Upper lobe of left lung (tissue), 6 donors: Measurements from ENCODE around the gene LRRC74A. TPM values are rescaled to one million over a fixed set of nuclear protein-coding genes. Genes with fewer than 3 reads are reported as not detected.

Source experiments
- ATAC-seq, 2 donors: fragments of 200-7000 bp; cut with Tn5 transposase; one replicate each; pipeline ENCODE4 v1.9.1; 2022; ENCODE audit warnings: mild to moderate bottlenecking in 2 of 2, moderate library complexity in 2 of 2; ENCODE audit not compliant: low FRiP score in 2 of 2
- DNase-seq, 2 donors: peaks; one replicate each; pipeline ENCODE4 v3.0.0-alpha.2; 2019 to 2020
- H3K27ac ChIP-seq, 4 donors: fragments of 200-600 bp; sonication (generic); one replicate each; pipeline ENCODE4 v1.5.1; 2016 to 2019
- H3K27me3 ChIP-seq, 4 donors: fragments of 200-600 bp; sonication (generic); one replicate each; pipeline ENCODE4 v1.5.1; 2017 to 2019
- H3K36me3 ChIP-seq, 4 donors: fragments of 200-600 bp; sonication (generic); one replicate each; pipeline ENCODE4 v1.5.1; 2016 to 2019
- H3K4me1 ChIP-seq, 4 donors: fragments of 200-600 bp; sonication (generic); one replicate each; pipeline ENCODE4 v1.5.1; 2018 to 2019
- H3K4me3 ChIP-seq, 4 donors: fragments of 200-600 bp; sonication (generic); one replicate each; pipeline ENCODE4 v1.5.1; 2017 to 2019; ENCODE audit warnings: mild to moderate bottlenecking in 2 of 4, moderate library complexity in 1 of 4
- H3K9me3 ChIP-seq, 4 donors: fragments of 200-600 bp; sonication (generic); one replicate each; pipeline ENCODE4 v1.5.1; 2018 to 2019
- EP300 ChIP-seq, 4 donors: sonication (generic); formaldehyde crosslinking; IDR thresholded peaks; one replicate each; pipeline ENCODE4 v1.5.1; 2017; ENCODE audit warnings: antibody characterized with exemption in 4 of 4, control low read depth in 2 of 4
- POLR2A ChIP-seq, 4 donors: fragments of 450-650 bp; IDR thresholded peaks; one replicate each; pipeline ENCODE4 v1.5.1; 2016 to 2017; ENCODE audit warnings: antibody characterized with exemption in 4 of 4, mild to moderate bottlenecking in 2 of 4
- POLR2AphosphoS5 ChIP-seq, 2 donors: sonication (generic); formaldehyde crosslinking; IDR thresholded peaks; one replicate each; pipeline ENCODE4 v1.5.1; 2017; ENCODE audit warnings: antibody characterized with exemption in 2 of 2
- WGBS, 2 donors: methylation state at CpG; one replicate each; pipeline ENCODE4 v1.1.5; 2017 to 2018; 5-methylcytosine and 5-hydroxymethylcytosine counted together
- total RNA-seq, 6 donors: library from RNA; depleted of rRNA in 4 of 6; stranded (reverse); fragments of >200 nt in 4 of 6; gene quantifications; one replicate each; pipeline versions ENCODE4 v1.1.0 to v1.2.1, GENCODE V29; 2016 to 2021
- TF ChIP-seq, protein P1 (sequence below), 6 experiments: fragments of 450-650 bp in 4 of 6; fragments of 200-600 bp in 2 of 6; sonication (generic) in 2 of 6; IDR thresholded peaks; one replicate each; pipeline ENCODE4 v1.5.1; 2016 to 2019; ENCODE audit warnings: antibody characterized with exemption in 6 of 6
- donor health status: DM: no; HTN: no; CAD: no; lungs with moderate emphysema.
- donor health status: DM: no; HTN: yes; CAD: no; lungs with severe emphysema.

The LRRC74A gene
- total RNA-seq, 6 donors from 2014 or later = not detected

DNA sequence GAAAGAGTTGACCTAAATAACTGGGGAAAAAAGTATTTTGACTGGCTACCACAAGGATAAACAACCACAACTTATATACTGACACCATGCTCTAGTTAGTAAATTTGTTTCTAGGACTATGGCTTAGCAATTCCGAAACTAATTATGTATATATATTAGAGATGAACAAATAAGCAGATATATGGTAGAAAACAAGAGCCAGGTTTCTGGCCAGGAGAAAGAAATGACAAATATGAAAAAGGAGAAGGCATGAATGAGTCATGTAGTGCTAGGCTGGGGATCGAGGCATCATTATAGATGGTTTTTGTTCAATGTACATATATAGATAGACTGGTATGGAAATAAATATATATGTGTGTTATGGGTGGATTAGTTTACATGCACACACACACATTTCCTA, 5.5 kb upstream of the LRRC74A start:
- H3K4me3 ChIP-seq = no peak overlapping the region
- H3K27me3 ChIP-seq = no peaks in the 10 kb centered on the region
- ATAC-seq = no peak
- no peak for DNase-seq
- no peaks in the 10 kb centered on the region for H3K9me3 ChIP-seq
- no peaks in the 10 kb centered on the region for H3K36me3 ChIP-seq
- no peak overlapping the region for H3K27ac ChIP-seq
- TF ChIP-seq POLR2AphosphoS5 (IDR thresholded peaks at IDR 0.05) (no peak), EP300 (IDR thresholded peaks at IDR 0.05) (no peak), POLR2A (IDR thresholded peaks at IDR 0.05) (no peak)
- TF ChIP-seq, protein P1, sequence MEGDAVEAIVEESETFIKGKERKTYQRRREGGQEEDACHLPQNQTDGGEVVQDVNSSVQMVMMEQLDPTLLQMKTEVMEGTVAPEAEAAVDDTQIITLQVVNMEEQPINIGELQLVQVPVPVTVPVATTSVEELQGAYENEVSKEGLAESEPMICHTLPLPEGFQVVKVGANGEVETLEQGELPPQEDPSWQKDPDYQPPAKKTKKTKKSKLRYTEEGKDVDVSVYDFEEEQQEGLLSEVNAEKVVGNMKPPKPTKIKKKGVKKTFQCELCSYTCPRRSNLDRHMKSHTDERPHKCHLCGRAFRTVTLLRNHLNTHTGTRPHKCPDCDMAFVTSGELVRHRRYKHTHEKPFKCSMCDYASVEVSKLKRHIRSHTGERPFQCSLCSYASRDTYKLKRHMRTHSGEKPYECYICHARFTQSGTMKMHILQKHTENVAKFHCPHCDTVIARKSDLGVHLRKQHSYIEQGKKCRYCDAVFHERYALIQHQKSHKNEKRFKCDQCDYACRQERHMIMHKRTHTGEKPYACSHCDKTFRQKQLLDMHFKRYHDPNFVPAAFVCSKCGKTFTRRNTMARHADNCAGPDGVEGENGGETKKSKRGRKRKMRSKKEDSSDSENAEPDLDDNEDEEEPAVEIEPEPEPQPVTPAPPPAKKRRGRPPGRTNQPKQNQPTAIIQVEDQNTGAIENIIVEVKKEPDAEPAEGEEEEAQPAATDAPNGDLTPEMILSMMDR (IDR thresholded peaks at IDR 0.05) = no peak
- 87 to 94% methylated on average over 2 of the region's 2 CpGs for WGBS, 2 donors
- H3K4me1 ChIP-seq = no peaks in the 10 kb centered on the region

DNA sequence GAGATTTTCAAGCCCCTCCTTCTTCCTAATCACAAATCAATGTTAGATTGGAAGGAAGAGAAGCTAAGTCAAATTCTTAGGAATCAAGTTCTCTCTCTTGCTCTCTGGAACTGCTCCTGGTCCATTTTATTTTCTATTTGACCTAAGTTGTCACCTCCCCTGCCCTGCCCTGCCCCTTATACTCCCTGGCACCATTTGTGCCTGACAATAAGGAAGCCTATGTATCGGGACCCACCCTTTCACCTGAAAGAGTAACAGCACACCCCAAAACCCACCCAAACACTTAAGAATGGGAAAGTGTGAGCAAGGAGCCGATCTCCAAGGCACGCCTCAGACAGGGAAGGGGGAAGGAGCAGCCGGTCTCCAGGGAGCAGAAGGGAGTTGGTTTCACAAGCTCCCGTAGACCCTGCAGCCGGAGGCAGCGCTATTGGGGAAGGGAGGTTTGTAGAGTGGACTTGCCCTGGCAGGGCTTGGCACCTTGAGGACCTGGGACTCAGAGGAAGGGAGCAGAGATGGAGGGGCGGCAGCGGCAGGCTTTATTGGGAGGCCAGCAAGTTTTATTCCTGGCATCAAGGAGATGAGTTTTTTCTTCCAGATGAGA, 1.6 kb downstream of the LRRC74A start:
- DNase-seq = no peak
- TF ChIP-seq EP300 (IDR thresholded peaks at IDR 0.05) (no peak), POLR2AphosphoS5 (IDR thresholded peaks at IDR 0.05) (no peak), POLR2A (IDR thresholded peaks at IDR 0.05) (no peak)
- TF ChIP-seq, protein P1 (IDR thresholded peaks at IDR 0.05) = no peak
- WGBS, 2 donors = 79 to 80% methylated on average over 9 of the region's 9 CpGs

DNA sequence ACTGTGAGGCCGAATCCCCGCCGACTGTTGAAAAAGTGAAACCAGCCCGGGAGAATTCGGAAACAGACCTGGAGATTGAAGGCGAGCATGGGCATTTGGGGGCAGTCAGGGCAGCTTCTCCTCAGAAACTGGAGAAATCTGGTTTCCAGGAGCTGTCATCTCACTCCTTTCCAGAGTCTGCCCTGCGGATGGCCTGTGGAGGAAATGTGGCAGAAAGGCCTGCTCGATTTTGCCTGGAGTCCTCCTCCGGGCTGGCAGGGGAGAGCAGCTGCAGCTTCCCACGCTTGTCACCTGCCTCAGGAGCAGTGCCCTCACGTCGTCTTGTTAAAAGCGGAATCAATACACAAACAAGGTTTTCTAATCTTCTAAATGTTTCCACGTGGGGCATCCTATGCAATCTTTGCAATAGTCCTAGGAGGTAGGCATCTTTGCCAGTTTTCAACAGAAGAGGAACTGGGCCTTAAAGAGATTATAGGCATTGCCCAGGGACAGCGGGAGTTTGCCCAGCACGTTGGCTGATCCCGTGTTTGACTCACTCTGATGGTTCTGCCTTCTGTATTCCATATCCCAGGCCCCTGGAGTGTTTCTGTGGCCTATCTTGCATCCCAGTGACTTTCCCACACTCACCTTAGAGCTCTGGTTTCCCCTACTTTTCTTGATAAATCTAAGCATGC, 2.3 kb downstream of the LRRC74A start:
- DNase-seq = no peak
- Histone ChIP-seq H3K27ac (peak overlapping the region in 2 of 4 donors; percentile 35 to 57), H3K27me3 (no peaks in the 10 kb centered on the region), H3K9me3 (no peaks in the 10 kb centered on the region), H3K4me3 (peak overlapping the region in 2 of 4 donors; percentile 10 to 12), H3K36me3 (no peaks in the 10 kb centered on the region), H3K4me1 (no peaks in the 10 kb centered on the region)
- ATAC-seq = peak in 1 of 2 donors; percentile 3
- TF ChIP-seq, protein P1 (IDR thresholded peaks at IDR 0.05) = no peak
- TF ChIP-seq POLR2AphosphoS5 (IDR thresholded peaks at IDR 0.05) (no peak), EP300 (IDR thresholded peaks at IDR 0.05) (no peak)
- WGBS, 2 donors = 80 to 83% methylated on average over 17 of the region's 17 CpGs

More for the DNA sequence above, 1.6 kb downstream of the LRRC74A start:
- Histone ChIP-seq H3K4me3 (peak overlapping the region in 2 of 4 donors; percentile 10 to 12), H3K27me3 (no peaks in the 10 kb centered on the region), H3K9me3 (no peaks in the 10 kb centered on the region), H3K27ac (peak overlapping the region in 2 of 4 donors; percentile 35 to 57), H3K4me1 (no peaks in the 10 kb centered on the region), H3K36me3 (no peaks in the 10 kb centered on the region)
- peak in 1 of 2 donors; percentile 58 for ATAC-seq

DNA sequence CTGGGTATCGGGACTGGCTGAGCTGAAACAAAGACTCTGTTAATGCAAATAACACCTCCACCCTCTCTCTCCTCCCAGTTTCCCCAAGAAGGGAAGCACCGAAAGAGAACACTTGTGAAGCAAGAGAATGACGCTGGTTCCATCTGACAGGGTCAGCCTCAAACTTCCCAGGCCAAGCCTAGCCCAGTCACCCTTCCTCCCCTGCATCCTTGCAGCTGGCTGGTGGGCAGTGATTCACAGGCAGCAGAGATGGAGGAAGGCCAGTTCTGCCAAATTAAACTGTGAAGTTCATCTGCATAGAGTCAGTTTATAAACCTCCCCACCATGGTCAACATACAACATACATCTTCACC, 2.8 kb downstream of the LRRC74A start:
- H3K27me3 ChIP-seq = no peaks in the 10 kb centered on the region
- ATAC-seq = peak in 1 of 2 donors; percentile 70
- H3K9me3 ChIP-seq = no peaks in the 10 kb centered on the region
- peak in 1 of 2 donors; percentile 51 for DNase-seq
- 76 to 79% methylated on average over 3 of the region's 3 CpGs for WGBS, 2 donors
- peak overlapping the region in 2 of 4 donors; percentile 53 to 66 for H3K27ac ChIP-seq
- H3K4me3 ChIP-seq = no peak overlapping the region
- peak in 1 of 4 donors; percentile 5 for TF ChIP-seq EP300 (IDR thresholded peaks at IDR 0.05)
- peak in 1 of 4 donors; percentile 60 for TF ChIP-seq POLR2A (IDR thresholded peaks at IDR 0.05)
- no peak for TF ChIP-seq POLR2AphosphoS5 (IDR thresholded peaks at IDR 0.05)
- H3K4me1 ChIP-seq = no peaks in the 10 kb centered on the region
- no peaks in the 10 kb centered on the region for H3K36me3 ChIP-seq

DNA sequence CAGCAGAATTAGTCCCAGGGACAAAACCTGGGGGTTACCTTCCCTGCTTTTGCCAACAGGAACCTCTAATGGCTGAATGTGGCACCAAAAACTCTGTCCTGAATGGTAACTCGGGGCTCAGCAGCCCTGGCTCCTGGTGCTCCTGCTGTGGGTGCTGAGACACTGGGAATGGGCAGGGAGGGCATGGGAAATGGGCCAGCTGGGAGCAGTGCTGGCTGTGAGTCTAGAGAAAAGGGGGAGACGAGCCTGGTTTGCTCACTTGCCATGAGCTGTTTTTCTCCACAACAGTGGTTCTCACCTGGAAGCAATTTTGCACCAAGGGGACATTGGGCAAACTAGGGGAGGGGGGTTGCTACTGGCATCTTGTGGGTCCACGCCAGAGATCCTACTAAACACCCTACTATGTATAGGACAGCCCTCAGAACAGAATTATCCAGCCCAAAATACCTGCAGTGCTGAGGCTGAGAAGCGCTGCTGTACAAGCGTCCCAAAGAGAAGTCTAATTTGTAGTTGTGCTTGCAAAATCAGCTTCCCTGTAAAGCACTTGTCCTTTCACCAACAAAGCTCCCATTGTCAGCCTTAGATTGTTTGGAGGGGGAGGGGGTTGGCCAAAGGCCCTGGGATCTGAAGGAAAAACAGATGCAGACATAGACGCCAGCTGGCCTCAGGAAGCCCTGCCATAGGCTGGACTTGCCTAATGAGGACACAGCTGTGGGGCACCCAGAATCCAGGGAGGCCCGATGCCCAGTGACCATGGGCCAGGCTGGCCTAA, 3.6 kb downstream of the LRRC74A start:
- no peak overlapping the region for H3K4me3 ChIP-seq
- WGBS, 2 donors = 70 to 83% methylated on average over 6 to 7 of the region's 7 CpGs
- H3K9me3 ChIP-seq = no peaks in the 10 kb centered on the region
- no peak for ATAC-seq
- TF ChIP-seq, protein P1 (IDR thresholded peaks at IDR 0.05) = no peak
- TF ChIP-seq POLR2AphosphoS5 (IDR thresholded peaks at IDR 0.05) = no peak
- no peak for TF ChIP-seq EP300 (IDR thresholded peaks at IDR 0.05)
- TF ChIP-seq POLR2A (IDR thresholded peaks at IDR 0.05) = no peak
- no peak for DNase-seq
- H3K4me1 ChIP-seq = no peaks in the 10 kb centered on the region
- no peaks in the 10 kb centered on the region for H3K27me3 ChIP-seq
- peak overlapping the region in 2 of 4 donors; percentile 53 to 66 for H3K27ac ChIP-seq
- H3K36me3 ChIP-seq = no peaks in the 10 kb centered on the region
